VCaP (cell line): ENCODE measurements around the gene CRIM1.
A peak's percentile ranks its signal among the peaks of the same experiment; 100 is the strongest.

ENCODE experiments used
- H3K27ac ChIP-seq: fragments of 450-650 bp; 2 replicates; pipeline ENCODE4 v1.5.1; 2017
- TF ChIP-seq, protein P1 (sequence below): fragments of 450-650 bp; conservative IDR thresholded peaks from 2 replicates; pipeline ENCODE4 v1.5.1; 2017; ENCODE audit warnings: mild to moderate bottlenecking, moderate library complexity

CRIM1 gene

GRCh38 chr2:36329746-36330472 is 25.7 kb upstream of the CRIM1 start:
- TF ChIP-seq, protein P1, sequence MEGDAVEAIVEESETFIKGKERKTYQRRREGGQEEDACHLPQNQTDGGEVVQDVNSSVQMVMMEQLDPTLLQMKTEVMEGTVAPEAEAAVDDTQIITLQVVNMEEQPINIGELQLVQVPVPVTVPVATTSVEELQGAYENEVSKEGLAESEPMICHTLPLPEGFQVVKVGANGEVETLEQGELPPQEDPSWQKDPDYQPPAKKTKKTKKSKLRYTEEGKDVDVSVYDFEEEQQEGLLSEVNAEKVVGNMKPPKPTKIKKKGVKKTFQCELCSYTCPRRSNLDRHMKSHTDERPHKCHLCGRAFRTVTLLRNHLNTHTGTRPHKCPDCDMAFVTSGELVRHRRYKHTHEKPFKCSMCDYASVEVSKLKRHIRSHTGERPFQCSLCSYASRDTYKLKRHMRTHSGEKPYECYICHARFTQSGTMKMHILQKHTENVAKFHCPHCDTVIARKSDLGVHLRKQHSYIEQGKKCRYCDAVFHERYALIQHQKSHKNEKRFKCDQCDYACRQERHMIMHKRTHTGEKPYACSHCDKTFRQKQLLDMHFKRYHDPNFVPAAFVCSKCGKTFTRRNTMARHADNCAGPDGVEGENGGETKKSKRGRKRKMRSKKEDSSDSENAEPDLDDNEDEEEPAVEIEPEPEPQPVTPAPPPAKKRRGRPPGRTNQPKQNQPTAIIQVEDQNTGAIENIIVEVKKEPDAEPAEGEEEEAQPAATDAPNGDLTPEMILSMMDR: no peak
- H3K27ac ChIP-seq: no peak overlapping the region

DNA sequence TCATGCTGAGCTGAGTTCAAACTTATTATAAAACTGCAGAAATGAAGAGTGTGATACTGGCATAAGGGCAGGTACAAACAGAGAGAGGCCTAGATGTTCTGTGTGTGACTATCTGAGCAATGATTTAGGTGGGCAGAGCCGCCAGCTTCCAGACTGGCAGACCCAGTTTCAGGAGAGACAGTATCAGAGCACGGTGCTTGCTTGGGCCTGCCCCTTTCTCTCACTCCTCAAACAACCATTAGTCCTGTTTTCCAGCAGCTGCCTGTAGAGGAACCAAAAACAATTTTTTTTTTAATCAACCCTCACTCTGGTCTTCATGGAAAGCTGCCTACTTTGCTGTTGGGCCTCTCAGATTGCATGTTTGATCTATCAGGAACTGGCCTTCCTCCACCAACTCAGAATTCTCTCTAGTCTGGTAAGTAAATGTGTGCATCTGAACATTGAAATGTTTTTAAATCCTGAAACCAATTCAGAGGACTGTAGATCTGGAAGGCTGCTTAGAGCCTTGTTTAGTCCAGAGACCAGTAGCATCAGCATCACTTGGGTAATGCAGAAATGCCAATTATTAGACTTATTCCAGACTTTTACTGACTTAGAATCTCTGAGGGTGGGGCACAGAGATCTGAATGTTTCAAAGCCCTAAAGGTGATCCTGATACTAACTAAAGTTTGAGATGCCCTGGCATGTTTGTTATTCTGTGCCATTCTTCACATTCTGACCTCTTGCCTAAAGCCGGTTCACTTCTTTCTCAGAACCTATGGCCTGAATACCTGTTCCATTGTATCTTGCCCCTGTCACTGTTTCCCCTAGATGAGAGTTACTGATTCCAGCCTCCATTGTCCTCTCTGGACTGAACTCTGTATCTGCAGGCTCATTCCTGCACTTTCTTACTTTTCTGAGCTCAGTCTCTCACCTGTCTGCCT is 24.8 kb upstream of the CRIM1 start:
- TF ChIP-seq, protein P1: no peak
- no peak overlapping the region for H3K27ac ChIP-seq

- H3K27ac ChIP-seq: no peak overlapping the region
- TF ChIP-seq, protein P1: peak; percentile 59
Measured at GRCh38 chr2:36333350-36334012, 22.1 kb upstream of the CRIM1 start.

- TF ChIP-seq, protein P1: no peak
- no peak overlapping the region for H3K27ac ChIP-seq
Measured at GRCh38 chr2:36335597-36335996, 20.0 kb upstream of the CRIM1 start.

- no peak overlapping the region for H3K27ac ChIP-seq
- TF ChIP-seq, protein P1: no peak
Measured at GRCh38 chr2:36336321-36336720, 19.3 kb upstream of the CRIM1 start.

GRCh38 chr2:36337354-36337753 is 18.2 kb upstream of the CRIM1 start:
- TF ChIP-seq, protein P1: no peak
- H3K27ac ChIP-seq: no peak overlapping the region
